OCI-LY1 (cell line): ENCODE results near the gene GAS2L3.

Source experiments
- CTCF ChIP-seq: fragments of 200-600 bp; sonication (generic), shearing (Covaris generic); IDR thresholded peaks from 2 replicates; pipeline ENCODE4 v1.5.1; 2017; ENCODE audit warnings: mild to moderate bottlenecking, antibody characterized with exemption, low read length, moderate library complexity, mixed read lengths
- EZH2 ChIP-seq: fragments of 200-600 bp; sonication (generic), shearing (Covaris generic); IDR thresholded peaks from 2 replicates; pipeline ENCODE4 v1.8.0; 2017; ENCODE audit warnings: borderline replicate concordance, mixed run types, mild to moderate bottlenecking, antibody characterized with exemption, low read length, moderate library complexity, mixed read lengths

DNA sequence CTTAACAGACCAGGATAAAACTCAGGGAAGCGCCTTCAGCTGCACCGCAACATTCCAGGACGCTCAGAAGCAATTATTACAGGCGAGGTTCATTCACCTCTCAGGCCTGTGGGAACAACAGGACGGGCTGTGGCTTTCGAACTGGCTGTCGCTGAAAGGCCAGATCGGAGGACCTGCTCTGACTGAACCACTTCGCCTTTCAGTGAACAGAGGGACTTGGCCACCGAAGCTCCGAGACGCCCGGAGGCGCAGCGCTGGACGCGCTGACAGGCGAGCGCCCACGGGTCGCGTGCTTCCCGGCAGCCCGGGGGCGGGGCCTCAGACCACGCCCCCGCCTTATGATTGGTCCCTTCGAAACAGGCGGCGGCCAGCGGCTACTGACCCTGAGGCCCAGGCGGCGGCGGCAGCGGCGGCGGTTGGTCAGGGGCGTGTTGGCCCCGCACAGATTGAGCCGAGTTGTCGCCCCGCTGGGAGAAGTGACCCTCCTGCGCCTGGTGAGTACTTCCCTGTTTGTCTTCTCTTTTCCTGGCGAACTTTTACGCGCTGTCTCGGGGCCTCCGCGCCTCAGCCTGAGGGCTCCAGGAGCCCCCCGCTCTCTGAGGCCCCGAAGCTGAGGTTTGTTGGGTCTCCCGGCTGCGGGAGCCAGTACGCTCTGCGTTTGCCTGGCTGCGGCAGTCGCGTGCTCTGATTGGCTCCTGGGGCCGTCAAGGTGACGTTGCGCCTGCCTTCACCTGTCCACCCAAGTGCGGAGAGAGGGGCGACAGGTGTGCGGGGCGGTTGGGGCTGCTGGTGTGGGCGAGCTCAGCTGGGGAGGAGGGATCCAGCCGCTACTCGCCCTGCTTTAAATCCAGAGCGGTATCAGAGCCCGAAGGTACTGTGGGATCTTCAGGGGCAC lies at the start of gene GAS2L3:
- TF ChIP-seq CTCF (no peak), EZH2 (no peak)
